IMR-90 (cell line): ENCODE results near the gene SPAG8. TPM values are rescaled to one million over a fixed set of nuclear protein-coding genes. Genes with fewer than 3 reads are reported as not detected.

ENCODE experiments used
- ATAC-seq: fragments of 200-7000 bp; cut with Tn5 transposase; 2 replicates; pipeline ENCODE4 v1.9.1; 2020; ENCODE audit warnings: low read depth, mild to moderate bottlenecking, moderate library complexity
- BruUV-seq: library from RNA; stranded (reverse); fragments of 400-500 nt; replicated peaks from 2 replicates; lab custom pipeline; 2021; lab: Mats Ljungman, UMichigan
- CTCF ChIA-PET: fragments of 300-600 bp; formaldehyde crosslinking; extraction: SDS; loops from one replicate; lab custom pipeline; 2021; ENCODE audit warnings: antibody characterized with exemption; lab: Yijun Ruan, JAX
- POLR2A ChIA-PET: fragments of 300-600 bp; sonication (Branson Sonifier 250); formaldehyde crosslinking; loops from one replicate; lab custom pipeline; 2022; ENCODE audit warnings: antibody characterized with exemption; ENCODE audit not compliant: unreplicated experiment; lab: Charles Lee
- DNase-seq: peaks from one replicate; pipeline ENCODE4 v3.0.0; 2013
- H2AFZ ChIP-seq: replicated peaks from 2 replicates; pipeline ENCODE3; 2013; ENCODE audit warnings: low read length, mild to moderate bottlenecking; ENCODE audit not compliant: poor library complexity
- H2AK5ac ChIP-seq: 2 replicates; pipeline ENCODE4 v1.6.1; 2013; ENCODE audit warnings: low read depth, low read length, inconsistent platforms
- H2AK9ac ChIP-seq: replicated peaks from 2 replicates; pipeline ENCODE3; 2013; ENCODE audit warnings: mild to moderate bottlenecking, low read depth, low read length, moderate library complexity; ENCODE audit not compliant: poor library complexity
- H2BK120ac ChIP-seq: 2 replicates; pipeline ENCODE4 v1.6.1; 2013; ENCODE audit warnings: low read depth, low read length, inconsistent platforms
- H2BK15ac ChIP-seq: 3 replicates; pipeline ENCODE4 v1.6.1; 2013; ENCODE audit warnings: low read depth, low read length, inconsistent platforms
- H2BK20ac ChIP-seq: 2 replicates; pipeline ENCODE4 v1.6.1; 2013; ENCODE audit warnings: low read depth, mild to moderate bottlenecking, inconsistent platforms, low read length, moderate library complexity
- H2BK5ac ChIP-seq: 2 replicates; pipeline ENCODE4 v1.6.1; 2013; ENCODE audit warnings: mild to moderate bottlenecking, low read depth, low read length, inconsistent platforms; ENCODE audit not compliant: poor library complexity, severe bottlenecking
- H3K14ac ChIP-seq: replicated peaks from 2 replicates; pipeline ENCODE4 v1.6.1; 2013; ENCODE audit warnings: low read depth, low read length, inconsistent platforms
- H3K18ac ChIP-seq: 2 replicates; pipeline ENCODE4 v1.6.1; 2013; ENCODE audit warnings: low read depth, low read length, control low read depth
- H3K23ac ChIP-seq: 2 replicates; pipeline ENCODE4 v1.6.1; 2013; ENCODE audit warnings: low read depth, low read length, inconsistent platforms
- H3K27ac ChIP-seq: 2 replicates; pipeline ENCODE4 v1.5.1; 2013; ENCODE audit warnings: mild to moderate bottlenecking, control low read depth, low read length; ENCODE audit not compliant: insufficient read depth
- H3K27me3 ChIP-seq: 2 replicates; pipeline ENCODE4 v1.6.1; 2013; ENCODE audit warnings: low read length; ENCODE audit not compliant: control insufficient read depth, insufficient read depth
- H3K36me3 ChIP-seq: 2 replicates; pipeline ENCODE4 v1.6.1; 2013; ENCODE audit warnings: low read length, mixed read lengths; ENCODE audit not compliant: control insufficient read depth, insufficient read depth
- H3K4ac ChIP-seq: 2 replicates; pipeline ENCODE4 v1.6.1; 2013; ENCODE audit warnings: low read depth, low read length, inconsistent platforms
- H3K4me1 ChIP-seq: 2 replicates; pipeline ENCODE4 v1.6.1; 2013; ENCODE audit warnings: low read length, mixed read lengths; ENCODE audit not compliant: control insufficient read depth, insufficient read depth
- H3K4me2 ChIP-seq: 2 replicates; pipeline ENCODE4 v1.6.1; 2013; ENCODE audit warnings: low read depth, mild to moderate bottlenecking, control low read depth, low read length, moderate library complexity
- H3K4me3 ChIP-seq: 2 replicates; pipeline ENCODE4 v1.5.1; 2013; ENCODE audit warnings: low read depth, mild to moderate bottlenecking, control low read depth, low read length, moderate library complexity; ENCODE audit not compliant: insufficient read depth
- H3K56ac ChIP-seq: 2 replicates; pipeline ENCODE4 v1.6.1; 2013; ENCODE audit warnings: low read length, inconsistent platforms; ENCODE audit not compliant: insufficient read depth; ENCODE audit errors: extremely low read depth
- H3K79me1 ChIP-seq, 2 experiments: 2 replicates each; pipeline ENCODE4 v1.6.1; 2013; ENCODE audit warnings: low read length in 2 of 2, inconsistent platforms in 1 of 2, low read depth in 1 of 2
- H3K9ac ChIP-seq: 2 replicates; pipeline ENCODE4 v1.6.1; 2013; ENCODE audit warnings: low read depth, low read length, control low read depth
- H3K9me1 ChIP-seq: 2 replicates; pipeline ENCODE4 v1.6.1; 2013; ENCODE audit warnings: low read length, inconsistent platforms; ENCODE audit not compliant: insufficient read depth
- H3K9me3 ChIP-seq: 2 replicates; pipeline ENCODE4 v1.6.1; 2013; ENCODE audit warnings: low read length; ENCODE audit not compliant: control insufficient read depth, insufficient read depth
- H4K20me1 ChIP-seq: 2 replicates; pipeline ENCODE4 v1.6.1; 2013; ENCODE audit warnings: low read length, inconsistent platforms; ENCODE audit not compliant: insufficient read depth
- H4K5ac ChIP-seq: 2 replicates; pipeline ENCODE4 v1.6.1; 2013; ENCODE audit warnings: mild to moderate bottlenecking, low read depth, low read length, control low read depth
- H4K8ac ChIP-seq, 2 experiments: 2 replicates each; pipeline ENCODE4 v1.6.1; 2013; ENCODE audit warnings: low read depth in 2 of 2, low read length in 2 of 2, control low read depth in 1 of 2, inconsistent platforms in 1 of 2
- H4K91ac ChIP-seq: 2 replicates; pipeline ENCODE4 v1.6.1; 2013; ENCODE audit warnings: low read depth, low read length, inconsistent platforms; ENCODE audit not compliant: insufficient read depth
- BHLHE40 ChIP-seq: fragments of 150-350 bp; IDR thresholded peaks from 2 replicates; pipeline ENCODE4 v1.6.1; 2016; ENCODE audit warnings: mild to moderate bottlenecking, low read depth, low read length
- CEBPB ChIP-seq: IDR thresholded peaks from 2 replicates; pipeline ENCODE4 v1.6.1; 2012; ENCODE audit warnings: low read depth, low read length, improper control_type of control experiment
- CHD1 ChIP-seq: IDR thresholded peaks from 2 replicates; pipeline ENCODE4 v1.6.1; 2012; ENCODE audit warnings: low read depth, low read length, improper control_type of control experiment
- FOS ChIP-seq: fragments of 150-350 bp; IDR thresholded peaks from 2 replicates; pipeline ENCODE4 v1.6.1; 2016; ENCODE audit warnings: low read depth, low read length
- MAFK ChIP-seq: IDR thresholded peaks from 2 replicates; pipeline ENCODE4 v1.6.1; 2012; ENCODE audit warnings: low read depth, low read length, improper control_type of control experiment
- MAZ ChIP-seq: IDR thresholded peaks from 2 replicates; pipeline ENCODE4 v1.6.1; 2012; ENCODE audit warnings: low read depth, mild to moderate bottlenecking, low read length, improper control_type of control experiment, moderate library complexity, borderline replicate concordance
- MXI1 ChIP-seq: IDR thresholded peaks from 2 replicates; pipeline ENCODE4 v1.6.1; 2012; ENCODE audit warnings: low read depth, mild to moderate bottlenecking, low read length, moderate library complexity, borderline replicate concordance
- NFE2L2 ChIP-seq: fragments of 150-350 bp; IDR thresholded peaks from 2 replicates; pipeline ENCODE4 v1.6.1; 2016; ENCODE audit warnings: low read depth, mild to moderate bottlenecking, low read length
- POLR2A ChIP-seq: IDR thresholded peaks from 2 replicates; pipeline ENCODE4 v1.6.1; 2012; ENCODE audit warnings: mild to moderate bottlenecking, low read depth, low read length
- RAD21 ChIP-seq: IDR thresholded peaks from 2 replicates; pipeline ENCODE4 v1.6.1; 2012; ENCODE audit warnings: low read length, improper control_type of control experiment
- RCOR1 ChIP-seq: IDR thresholded peaks from 2 replicates; pipeline ENCODE4 v1.6.1; 2012; ENCODE audit warnings: mild to moderate bottlenecking, low read length, improper control_type of control experiment; ENCODE audit not compliant: insufficient replicate concordance
- RFX5 ChIP-seq: IDR thresholded peaks from 2 replicates; pipeline ENCODE4 v1.8.0; 2012; ENCODE audit warnings: low read depth, mild to moderate bottlenecking, low read length, moderate library complexity
- SMC3 ChIP-seq: fragments of 150-350 bp; IDR thresholded peaks from 2 replicates; pipeline ENCODE4 v1.6.1; 2016; ENCODE audit warnings: low read depth, mild to moderate bottlenecking, antibody characterized with exemption, low read length, moderate library complexity
- WGBS, 2 experiments: methylation state at CpG; one replicate each; pipeline versions ENCODE4 v1.1.5 to v1.1.7; 2013; ENCODE audit warnings: missing lambda C conversion rate in 2 of 2; ENCODE audit not compliant: insufficient read length in 1 of 2; ENCODE audit errors: extremely low coverage in 2 of 2; 5-methylcytosine and 5-hydroxymethylcytosine counted together
- dilution Hi-C: fragments of 300-500 bp; cut with HindIII; formaldehyde crosslinking; loops from one replicate; pipeline ENCODE4 v1.14.3; 2018; ENCODE audit warnings: low sequenced_read_pairs; ENCODE audit not compliant: unreplicated experiment
- in situ Hi-C: fragments of 300-500 bp; cut with MboI; formaldehyde crosslinking; loops from 3 replicates; pipeline ENCODE4 v1.14.3; 2019; ENCODE audit warnings: low sequenced_read_pairs, inconsistent platforms, mixed read lengths
- intact Hi-C: fragments of 100-400 bp; cut with micrococcal nuclease; formaldehyde crosslinking; loops from 2 replicates; pipeline ENCODE4 v1.10.0; 2022
- polyA plus RNA-seq, 3 experiments: library from polyadenylated mRNA; depleted of rRNA; stranded (reverse); fragments of >200 nt; gene quantifications; 2 replicates each; pipeline ENCODE4 v1.2.3, GENCODE V29; 2012; ENCODE audit warnings: low replicate concordance in 1 of 3
- total RNA-seq: library from RNA; depleted of rRNA; stranded (reverse); fragments of >200 nt; gene quantifications from 2 replicates; pipeline ENCODE4 v1.2.3, GENCODE V29; 2012
- TF ChIP-seq, protein P1 (sequence below): fragments of 150-350 bp; IDR thresholded peaks from 2 replicates; pipeline ENCODE4 v1.6.1; 2017; ENCODE audit warnings: mild to moderate bottlenecking, antibody characterized with exemption, low read length, low read depth
- TF ChIP-seq, protein P2 (sequence below): conservative IDR thresholded peaks from 2 replicates; pipeline ENCODE4 v1.5.1; 2012; ENCODE audit warnings: mild to moderate bottlenecking, low read depth, low read length, improper control_type of control experiment
- TF ChIP-seq, protein P3 (sequence below): fragments of 150-350 bp; IDR thresholded peaks from 2 replicates; pipeline ENCODE4 v1.6.1; 2016; ENCODE audit warnings: low read depth, mild to moderate bottlenecking, low read length, moderate library complexity, borderline replicate concordance

Gene SPAG8
- total and polyA plus RNA-seq, 2 of the 4 experiments (the other 2 are of a cell fraction): 0.72 to 0.84 TPM

DNA sequence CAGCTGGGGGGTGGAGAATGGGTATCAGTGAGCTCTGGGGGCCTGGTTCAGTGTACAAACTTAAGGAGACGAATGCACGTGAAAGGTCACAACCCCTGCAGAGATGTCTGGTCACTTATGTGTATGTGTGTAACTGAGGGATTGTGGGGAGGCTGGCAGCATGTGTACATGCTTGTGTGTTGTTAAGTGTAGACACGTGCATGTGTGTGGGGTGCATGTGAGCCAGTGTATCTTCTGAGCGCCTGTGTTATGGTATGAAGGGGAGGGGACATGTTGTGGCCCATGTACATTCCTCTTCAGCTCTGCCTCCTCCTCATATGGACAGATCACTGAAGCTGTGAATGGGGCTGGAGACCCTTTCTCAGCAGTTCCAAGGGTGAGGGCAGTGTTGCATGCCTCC, 19.0 kb upstream of the SPAG8 start:
- no peak overlapping the region for H3K18ac ChIP-seq
- H2BK20ac ChIP-seq: no peak overlapping the region
- 100% methylated on average over 1 of the region's 4 CpGs; no CpG with 5 or more reads in 1 of the 2 experiments for WGBS, 2 experiments
- no peak overlapping the region for H2BK120ac ChIP-seq
- H4K20me1 ChIP-seq: no peaks in the 10 kb centered on the region
- BruUV-seq: no TSS peak
- dilution Hi-C loops (no loop called here), in situ Hi-C loops (no loop called here), intact Hi-C loops (no loop called here)
- H3K27me3 ChIP-seq: no peaks in the 10 kb centered on the region
- H2AK5ac ChIP-seq: peak overlapping the region; percentile 10; the same call in 1 of the 2 replicates
- no peak overlapping the region for H3K56ac ChIP-seq
- H3K9ac ChIP-seq: no peak overlapping the region
- H2AFZ ChIP-seq: no peak overlapping the region
- peaks cover 17% of the 10 kb centered on the region for H3K9me1 ChIP-seq
- no peak overlapping the region for H3K4me3 ChIP-seq
- no peak overlapping the region for H3K4ac ChIP-seq
- H2BK5ac ChIP-seq: no peak overlapping the region
- TF ChIP-seq MAFK (no peak), POLR2A (no peak), CEBPB (no peak), BHLHE40 (no peak), SMC3 (no peak), RCOR1 (no peak), CHD1 (no peak), NFE2L2 (no peak), FOS (no peak), RFX5 (no peak), RAD21 (no peak), MAZ (no peak), MXI1 (no peak)
- TF ChIP-seq, protein P1, sequence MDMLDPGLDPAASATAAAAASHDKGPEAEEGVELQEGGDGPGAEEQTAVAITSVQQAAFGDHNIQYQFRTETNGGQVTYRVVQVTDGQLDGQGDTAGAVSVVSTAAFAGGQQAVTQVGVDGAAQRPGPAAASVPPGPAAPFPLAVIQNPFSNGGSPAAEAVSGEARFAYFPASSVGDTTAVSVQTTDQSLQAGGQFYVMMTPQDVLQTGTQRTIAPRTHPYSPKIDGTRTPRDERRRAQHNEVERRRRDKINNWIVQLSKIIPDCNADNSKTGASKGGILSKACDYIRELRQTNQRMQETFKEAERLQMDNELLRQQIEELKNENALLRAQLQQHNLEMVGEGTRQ: no peak
- TF ChIP-seq, protein P2, sequence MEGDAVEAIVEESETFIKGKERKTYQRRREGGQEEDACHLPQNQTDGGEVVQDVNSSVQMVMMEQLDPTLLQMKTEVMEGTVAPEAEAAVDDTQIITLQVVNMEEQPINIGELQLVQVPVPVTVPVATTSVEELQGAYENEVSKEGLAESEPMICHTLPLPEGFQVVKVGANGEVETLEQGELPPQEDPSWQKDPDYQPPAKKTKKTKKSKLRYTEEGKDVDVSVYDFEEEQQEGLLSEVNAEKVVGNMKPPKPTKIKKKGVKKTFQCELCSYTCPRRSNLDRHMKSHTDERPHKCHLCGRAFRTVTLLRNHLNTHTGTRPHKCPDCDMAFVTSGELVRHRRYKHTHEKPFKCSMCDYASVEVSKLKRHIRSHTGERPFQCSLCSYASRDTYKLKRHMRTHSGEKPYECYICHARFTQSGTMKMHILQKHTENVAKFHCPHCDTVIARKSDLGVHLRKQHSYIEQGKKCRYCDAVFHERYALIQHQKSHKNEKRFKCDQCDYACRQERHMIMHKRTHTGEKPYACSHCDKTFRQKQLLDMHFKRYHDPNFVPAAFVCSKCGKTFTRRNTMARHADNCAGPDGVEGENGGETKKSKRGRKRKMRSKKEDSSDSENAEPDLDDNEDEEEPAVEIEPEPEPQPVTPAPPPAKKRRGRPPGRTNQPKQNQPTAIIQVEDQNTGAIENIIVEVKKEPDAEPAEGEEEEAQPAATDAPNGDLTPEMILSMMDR: no peak
- TF ChIP-seq, protein P3, sequence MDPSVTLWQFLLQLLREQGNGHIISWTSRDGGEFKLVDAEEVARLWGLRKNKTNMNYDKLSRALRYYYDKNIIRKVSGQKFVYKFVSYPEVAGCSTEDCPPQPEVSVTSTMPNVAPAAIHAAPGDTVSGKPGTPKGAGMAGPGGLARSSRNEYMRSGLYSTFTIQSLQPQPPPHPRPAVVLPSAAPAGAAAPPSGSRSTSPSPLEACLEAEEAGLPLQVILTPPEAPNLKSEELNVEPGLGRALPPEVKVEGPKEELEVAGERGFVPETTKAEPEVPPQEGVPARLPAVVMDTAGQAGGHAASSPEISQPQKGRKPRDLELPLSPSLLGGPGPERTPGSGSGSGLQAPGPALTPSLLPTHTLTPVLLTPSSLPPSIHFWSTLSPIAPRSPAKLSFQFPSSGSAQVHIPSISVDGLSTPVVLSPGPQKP: no peak
- no peaks in the 10 kb centered on the region for H3K36me3 ChIP-seq
- ChIA-PET POLR2A (no interaction called here), CTCF (no interaction called here)
- H3K79me1 ChIP-seq: peaks cover 2 to 18% of the 10 kb centered on the region in 2 experiments; a peak in 3 of 4 replicates
- no peak overlapping the region for H3K27ac ChIP-seq
- H3K14ac ChIP-seq: no peak overlapping the region
- no peak overlapping the region for H2AK9ac ChIP-seq
- no peak overlapping the region for H4K8ac ChIP-seq
- no peak overlapping the region; the same call in 1 of the 2 replicates for H3K4me2 ChIP-seq
- no peak overlapping the region for H4K5ac ChIP-seq
- ATAC-seq (no peak), DNase-seq (no peak)
- peaks cover 8% of the 10 kb centered on the region for H3K4me1 ChIP-seq
- H3K23ac ChIP-seq: no peak overlapping the region
- no peak overlapping the region for H2BK15ac ChIP-seq
- no peak overlapping the region for H4K91ac ChIP-seq
- H3K9me3 ChIP-seq: no peaks in the 10 kb centered on the region
